Mesenchymal stem cell (in vitro differentiated cells and primary cell): ENCODE measurements around the gene DIPK1A.

Experiments
- DNase-seq: peaks from one replicate; pipeline ENCODE4 v3.0.0-alpha.2; 2013
- H2AFZ ChIP-seq: one replicate; pipeline ENCODE4 v1.6.1; 2013; ENCODE audit warnings: low read depth, mild to moderate bottlenecking, control low read depth, inconsistent platforms, low read length, moderate library complexity
- H2AK5ac ChIP-seq: 2 replicates; pipeline ENCODE4 v1.6.1; 2013; ENCODE audit warnings: low read length, moderate library complexity, mild to moderate bottlenecking, inconsistent platforms; ENCODE audit not compliant: severe bottlenecking
- H2BK120ac ChIP-seq: one replicate; pipeline ENCODE4 v1.6.1; 2013; ENCODE audit warnings: low read depth, mild to moderate bottlenecking, inconsistent platforms, low read length, moderate library complexity
- H2BK12ac ChIP-seq, 2 experiments: one replicate each; pipeline ENCODE4 v1.6.1; 2013; ENCODE audit warnings: inconsistent platforms in 2 of 2, low read length in 2 of 2, mild to moderate bottlenecking in 2 of 2, moderate library complexity in 2 of 2, control low read depth in 1 of 2
- H2BK15ac ChIP-seq: one replicate; pipeline ENCODE4 v1.6.1; 2013; ENCODE audit warnings: mild to moderate bottlenecking, low read depth, inconsistent platforms; ENCODE audit not compliant: poor library complexity, severe bottlenecking
- H2BK5ac ChIP-seq: 2 replicates; pipeline ENCODE4 v1.6.1; 2013; ENCODE audit warnings: low read depth, mild to moderate bottlenecking, low read length, control low read depth, inconsistent platforms; ENCODE audit not compliant: poor library complexity, severe bottlenecking
- H3K14ac ChIP-seq, 2 experiments: one replicate each; pipeline ENCODE4 v1.6.1; 2013; ENCODE audit warnings: inconsistent platforms in 2 of 2, low read length in 2 of 2, control low read depth in 1 of 2, mild to moderate bottlenecking in 1 of 2, moderate library complexity in 1 of 2
- H3K18ac ChIP-seq, 2 experiments: one replicate each; pipeline ENCODE4 v1.6.1; 2013; ENCODE audit warnings: inconsistent platforms in 2 of 2, low read length in 2 of 2, control low read depth in 1 of 2, low read depth in 1 of 2, mild to moderate bottlenecking in 1 of 2
- H3K23ac ChIP-seq, 2 experiments: one replicate each; pipeline ENCODE4 v1.6.1; 2013; ENCODE audit warnings: inconsistent platforms in 2 of 2, low read length in 2 of 2, mild to moderate bottlenecking in 2 of 2, moderate library complexity in 2 of 2, control low read depth in 1 of 2
- H3K27ac ChIP-seq: 2 replicates; pipeline ENCODE4 v1.5.1; 2013; ENCODE audit warnings: mild to moderate bottlenecking, moderate library complexity, low read length, control low read depth, inconsistent platforms; ENCODE audit not compliant: poor library complexity, severe bottlenecking
- H3K27me3 ChIP-seq, 2 experiments: 2 replicates each; pipeline versions ENCODE4 v1.6.1 to v1.7.0; 2013; ENCODE audit warnings: low read length in 2 of 2, mild to moderate bottlenecking in 2 of 2, moderate library complexity in 2 of 2, control low read depth in 1 of 2, inconsistent platforms in 1 of 2; ENCODE audit not compliant: control insufficient read depth in 1 of 2, insufficient read depth in 1 of 2
- H3K36me3 ChIP-seq, 2 experiments: 2 replicates each; pipeline versions ENCODE4 v1.6.1 to v1.7.0; 2013; ENCODE audit warnings: low read length in 2 of 2, control low read depth in 1 of 2, inconsistent platforms in 1 of 2, low read depth in 1 of 2, mild to moderate bottlenecking in 1 of 2; ENCODE audit not compliant: insufficient read depth in 2 of 2, control insufficient read depth in 1 of 2
- H3K4ac ChIP-seq, 2 experiments: one replicate each; pipeline ENCODE4 v1.6.1; 2013; ENCODE audit warnings: inconsistent platforms in 2 of 2, low read length in 2 of 2, mild to moderate bottlenecking in 2 of 2, moderate library complexity in 2 of 2, control low read depth in 1 of 2, low read depth in 1 of 2
- H3K4me1 ChIP-seq: 2 replicates; pipeline ENCODE4 v1.6.1; 2013; ENCODE audit warnings: low read depth, low read length, control low read depth; ENCODE audit not compliant: control insufficient read depth, insufficient read depth
- H3K4me2 ChIP-seq: 2 replicates; pipeline ENCODE4 v1.6.1; 2013; ENCODE audit warnings: low read length, mild to moderate bottlenecking, inconsistent platforms; ENCODE audit not compliant: poor library complexity, severe bottlenecking
- H3K4me3 ChIP-seq, 2 experiments: 2 replicates each; pipeline versions ENCODE4 v1.5.1 to v1.7.0; 2013; ENCODE audit warnings: low read length in 2 of 2, mild to moderate bottlenecking in 2 of 2, control low read depth in 1 of 2, low read depth in 1 of 2; ENCODE audit not compliant: insufficient read depth in 1 of 2
- H3K79me1 ChIP-seq: replicated peaks from 2 replicates; pipeline ENCODE4 v1.6.1; 2013; ENCODE audit warnings: mild to moderate bottlenecking, control low read depth, low read length, inconsistent platforms; ENCODE audit not compliant: poor library complexity, severe bottlenecking
- H3K9ac ChIP-seq: 2 replicates; pipeline ENCODE4 v1.7.0; 2013; ENCODE audit warnings: mild to moderate bottlenecking, low read length, moderate library complexity
- H3K9me3 ChIP-seq: 2 replicates; pipeline ENCODE4 v1.7.0; 2013; ENCODE audit warnings: mild to moderate bottlenecking, low read length; ENCODE audit not compliant: control insufficient read depth
- H4K8ac ChIP-seq: one replicate; pipeline ENCODE4 v1.6.1; 2013; ENCODE audit warnings: inconsistent platforms, mild to moderate bottlenecking, low read length, moderate library complexity
- H4K91ac ChIP-seq: one replicate; pipeline ENCODE4 v1.6.1; 2013; ENCODE audit warnings: mild to moderate bottlenecking, low read length, inconsistent platforms
- WGBS: methylation state at CpG from one replicate; pipeline ENCODE4 v1.1.7; 2013; ENCODE audit warnings: mixed read lengths; 5-methylcytosine and 5-hydroxymethylcytosine counted together

The DIPK1A gene

GRCh38 chr1:93000291-93000690, 39.0 kb upstream of the DIPK1A start:
- Histone ChIP-seq H3K4me1 (no peaks in the 10 kb centered on the region), H3K27me3 (peaks cover 17 to 53% of the 10 kb centered on the region in 2 experiments), H3K9ac (no peak overlapping the region), H3K79me1 (no peaks in the 10 kb centered on the region), H3K23ac (no peak overlapping the region), H2AFZ (no peak overlapping the region), H2BK15ac (no peak overlapping the region), H3K4ac (no peak overlapping the region), H2BK5ac (no peak overlapping the region), H4K8ac (no peak overlapping the region), H4K91ac (no peak overlapping the region), H3K4me3 (no peak overlapping the region), H3K9me3 (no peaks in the 10 kb centered on the region), H3K4me2 (no peak overlapping the region), H3K18ac (no peak overlapping the region), H3K14ac (no peak overlapping the region), H3K36me3 (no peaks in the 10 kb centered on the region), H2BK12ac (no peak overlapping the region), H3K27ac (no peak overlapping the region), H2BK120ac (no peak overlapping the region), H2AK5ac (no peak overlapping the region)
- no peak for DNase-seq
- 73% methylated on average over 1 of the region's 2 CpGs for WGBS

GRCh38 chr1:92998821-92999220, 37.6 kb upstream of the DIPK1A start:
- Histone ChIP-seq H3K14ac (no peak overlapping the region), H3K36me3 (no peaks in the 10 kb centered on the region), H3K9me3 (no peaks in the 10 kb centered on the region), H3K9ac (no peak overlapping the region), H3K4me3 (no peak overlapping the region), H2AFZ (no peak overlapping the region), H3K18ac (no peak overlapping the region), H2BK15ac (no peak overlapping the region), H3K27me3 (peaks cover 5 to 41% of the 10 kb centered on the region in 2 experiments), H2BK120ac (no peak overlapping the region), H3K27ac (no peak overlapping the region), H2BK12ac (no peak overlapping the region), H4K8ac (no peak overlapping the region), H4K91ac (no peak overlapping the region), H2AK5ac (no peak overlapping the region), H3K23ac (no peak overlapping the region), H3K4ac (no peak overlapping the region), H3K4me2 (no peak overlapping the region), H3K79me1 (no peaks in the 10 kb centered on the region), H2BK5ac (no peak overlapping the region), H3K4me1 (no peaks in the 10 kb centered on the region)
- no peak for DNase-seq
- 89% methylated on average over 5 of the region's 5 CpGs for WGBS

- H3K27me3 ChIP-seq = peaks cover 0 to 28% of the 10 kb centered on the region in 2 experiments
- DNase-seq = no peak
- no peak overlapping the region for H3K4ac ChIP-seq
- no peak overlapping the region for H2BK5ac ChIP-seq
- WGBS = 73% methylated on average over 6 of the region's 8 CpGs
- no peaks in the 10 kb centered on the region for H3K36me3 ChIP-seq
- H3K4me1 ChIP-seq = no peaks in the 10 kb centered on the region
- H3K9ac ChIP-seq = no peak overlapping the region
- H3K4me2 ChIP-seq = no peak overlapping the region
- H3K4me3 ChIP-seq = no peak overlapping the region
- no peak overlapping the region for H3K23ac ChIP-seq
- H4K91ac ChIP-seq = no peak overlapping the region
- no peak overlapping the region for H2BK12ac ChIP-seq
- H3K9me3 ChIP-seq = no peaks in the 10 kb centered on the region
- no peaks in the 10 kb centered on the region for H3K79me1 ChIP-seq
- no peak overlapping the region for H2AK5ac ChIP-seq
- no peak overlapping the region for H2AFZ ChIP-seq
- H3K18ac ChIP-seq = no peak overlapping the region
- H3K27ac ChIP-seq = no peak overlapping the region
- no peak overlapping the region for H4K8ac ChIP-seq
- H2BK120ac ChIP-seq = no peak overlapping the region
- no peak overlapping the region for H2BK15ac ChIP-seq
- H3K14ac ChIP-seq = no peak overlapping the region
These were observed 34.5 kb upstream of the DIPK1A start for GRCh38 chr1:92995441-92996430.

- Histone ChIP-seq H3K4me1 (no peaks in the 10 kb centered on the region), H3K18ac (no peak overlapping the region), H3K9me3 (no peaks in the 10 kb centered on the region), H3K4ac (no peak overlapping the region), H3K4me3 (no peak overlapping the region), H3K79me1 (no peaks in the 10 kb centered on the region), H2BK15ac (no peak overlapping the region), H3K9ac (no peak overlapping the region), H3K36me3 (no peaks in the 10 kb centered on the region), H2BK12ac (no peak overlapping the region), H3K23ac (no peak overlapping the region), H3K27me3 (peaks cover 0 to 24% of the 10 kb centered on the region in 2 experiments), H2AFZ (no peak overlapping the region), H3K27ac (no peak overlapping the region), H4K8ac (no peak overlapping the region), H2BK120ac (no peak overlapping the region), H2AK5ac (no peak overlapping the region), H4K91ac (no peak overlapping the region), H3K4me2 (no peak overlapping the region), H2BK5ac (no peak overlapping the region), H3K14ac (no peak overlapping the region)
- peak; percentile 83 for DNase-seq
- 100% methylated on average over 2 of the region's 5 CpGs for WGBS
These were observed 32.9 kb upstream of the DIPK1A start for GRCh38 chr1:92994105-92994712.
